DND-41 (cell line): ENCODE measurements around the gene ABCA7.

Experiments
- ATAC-seq: fragments of 200-7000 bp; cut with Tn5 transposase; 3 replicates; pipeline ENCODE4 v1.9.1; 2021; ENCODE audit warnings: low read depth; ENCODE audit not compliant: insufficient read depth
- DNase-seq: peaks from one replicate; pipeline ENCODE4 v3.0.0-alpha.2; 2020
- H2AFZ ChIP-seq: 2 replicates; pipeline ENCODE4 v1.6.0; 2012; ENCODE audit warnings: low read depth, low read length
- H3K27ac ChIP-seq: 2 replicates; pipeline ENCODE4 v1.5.1; 2012; ENCODE audit warnings: low read length, inconsistent platforms
- H3K27me3 ChIP-seq: fragments of 200-600 bp; sonication (generic); 2 replicates; pipeline ENCODE4 v1.6.0; 2012; ENCODE audit warnings: low read length, mild to moderate bottlenecking, inconsistent platforms; ENCODE audit not compliant: insufficient read depth, poor library complexity
- H3K36me3 ChIP-seq: 2 replicates; pipeline ENCODE4 v1.5.1; 2012; ENCODE audit warnings: low read length, inconsistent platforms; ENCODE audit not compliant: insufficient read depth
- H3K4me1 ChIP-seq: 2 replicates; pipeline ENCODE4 v1.5.1; 2012; ENCODE audit warnings: mild to moderate bottlenecking, low read length; ENCODE audit not compliant: insufficient read depth
- H3K4me2 ChIP-seq: 2 replicates; pipeline ENCODE4 v1.6.0; 2012; ENCODE audit warnings: mild to moderate bottlenecking, moderate library complexity, low read length, inconsistent platforms; ENCODE audit not compliant: insufficient read depth
- H3K4me3 ChIP-seq, 2 experiments: fragments of 200-600 bp in 1 of 2; shearing (Covaris generic) in 1 of 2; 2 replicates each; pipeline ENCODE4 v1.5.1; 2012 to 2016; ENCODE audit warnings: inconsistent platforms in 2 of 2, low read length in 2 of 2, mild to moderate bottlenecking in 2 of 2, low read depth in 1 of 2, moderate library complexity in 1 of 2
- H3K79me2 ChIP-seq: 2 replicates; pipeline ENCODE4 v1.6.0; 2012; ENCODE audit warnings: low read length, inconsistent platforms; ENCODE audit not compliant: insufficient read depth
- H3K9ac ChIP-seq: 2 replicates; pipeline ENCODE4 v1.6.0; 2012; ENCODE audit warnings: low read depth, mild to moderate bottlenecking, inconsistent platforms, low read length, moderate library complexity
- H3K9me3 ChIP-seq: 2 replicates; pipeline ENCODE4 v1.5.1; 2012; ENCODE audit warnings: low read length, moderate library complexity, mild to moderate bottlenecking, inconsistent platforms; ENCODE audit not compliant: insufficient read depth, severe bottlenecking
- H4K20me1 ChIP-seq: 2 replicates; pipeline ENCODE4 v1.6.0; 2012; ENCODE audit warnings: low read length; ENCODE audit not compliant: insufficient read depth
- CTCF ChIP-seq: IDR thresholded peaks from 2 replicates; pipeline ENCODE4 v1.5.1; 2012; ENCODE audit warnings: borderline replicate concordance, low read length, moderate library complexity, mild to moderate bottlenecking; ENCODE audit not compliant: poor library complexity, severe bottlenecking; ENCODE audit errors: extremely low read depth
- EZH2 ChIP-seq: IDR thresholded peaks from 3 replicates; pipeline ENCODE4 v1.6.1; 2012; ENCODE audit warnings: borderline replicate concordance, low read depth, mild to moderate bottlenecking, moderate library complexity, low read length, inconsistent platforms; ENCODE audit not compliant: severe bottlenecking

Gene ABCA7

GRCh38 chr19:1011831-1012333 is 28.0 kb upstream of the ABCA7 start:
- no peak overlapping the region for H3K4me3 ChIP-seq
- H3K27ac ChIP-seq: no peak overlapping the region
- no peak for DNase-seq
- peaks cover 57% of the 10 kb centered on the region for H4K20me1 ChIP-seq
- no peak overlapping the region for H3K9ac ChIP-seq
- H3K4me1 ChIP-seq: peaks cover 9% of the 10 kb centered on the region; the same call in 1 of the 2 replicates
- peaks cover 41% of the 10 kb centered on the region for H3K79me2 ChIP-seq
- H2AFZ ChIP-seq: no peak overlapping the region
- H3K27me3 ChIP-seq: no peaks in the 10 kb centered on the region
- no peaks in the 10 kb centered on the region for H3K9me3 ChIP-seq
- no peak overlapping the region for H3K4me2 ChIP-seq
- ATAC-seq: no peak
- peaks cover 76% of the 10 kb centered on the region for H3K36me3 ChIP-seq
- no peak for TF ChIP-seq CTCF
- TF ChIP-seq EZH2: no peak

- Histone ChIP-seq H3K4me1 (peaks cover 13% of the 10 kb centered on the region), H3K4me3 (no peak overlapping the region), H3K27me3 (no peaks in the 10 kb centered on the region), H3K79me2 (peaks cover 45% of the 10 kb centered on the region), H3K9ac (no peak overlapping the region), H3K4me2 (no peak overlapping the region), H3K27ac (no peak overlapping the region), H2AFZ (no peak overlapping the region), H4K20me1 (peaks cover 59% of the 10 kb centered on the region), H3K36me3 (peaks cover 77% of the 10 kb centered on the region), H3K9me3 (no peaks in the 10 kb centered on the region)
- DNase-seq (no peak), ATAC-seq (no peak)
- TF ChIP-seq EZH2 (no peak), CTCF (no peak)
Measured at GRCh38 chr19:1012334-1012733, 27.6 kb upstream of the ABCA7 start.

GRCh38 chr19:1013218-1013617 is 26.7 kb upstream of the ABCA7 start:
- no peak overlapping the region for H3K27ac ChIP-seq
- no peak overlapping the region for H3K9ac ChIP-seq
- no peak overlapping the region for H3K4me2 ChIP-seq

More at GRCh38 chr19:1013218-1013617, 26.7 kb upstream of the ABCA7 start:
- H3K79me2 ChIP-seq: peaks cover 54% of the 10 kb centered on the region
- H3K9me3 ChIP-seq: no peaks in the 10 kb centered on the region
- H4K20me1 ChIP-seq: peaks cover 68% of the 10 kb centered on the region
- DNase-seq (no peak), ATAC-seq (no peak)
- peaks cover 21% of the 10 kb centered on the region for H3K4me1 ChIP-seq
- no peak overlapping the region for H2AFZ ChIP-seq
- peaks cover 86% of the 10 kb centered on the region for H3K36me3 ChIP-seq
- no peaks in the 10 kb centered on the region for H3K27me3 ChIP-seq
- TF ChIP-seq CTCF (no peak), EZH2 (no peak)
- H3K4me3 ChIP-seq: no peak overlapping the region
